OCI-LY7 (cell line): Measurements from ENCODE around the gene BLACAT1. TPM values are rescaled to one million over a fixed set of nuclear protein-coding genes. Genes with fewer than 3 reads are reported as not detected.

Source experiments
- BruUV-seq: library from RNA; stranded (reverse); fragments of 400-500 nt; replicated peaks from 2 replicates; lab custom pipeline; 2021; lab: Mats Ljungman, UMichigan
- CTCF ChIA-PET: fragments of 300-600 bp; sonication (Branson Sonifier 250); formaldehyde crosslinking; loops from one replicate; lab custom pipeline; 2022; ENCODE audit warnings: antibody characterized with exemption; ENCODE audit not compliant: unreplicated experiment; lab: Charles Lee
- POLR2A ChIA-PET: fragments of 300-600 bp; sonication (Branson Sonifier 250); formaldehyde crosslinking; loops from one replicate; lab custom pipeline; 2022; ENCODE audit warnings: antibody characterized with exemption; lab: Charles Lee
- DNase-seq: peaks from one replicate; pipeline ENCODE4 v3.0.0-alpha.2; 2015; ENCODE audit warnings: low spot score
- H2AFZ ChIP-seq: fragments of 200-600 bp; sonication (generic), shearing (Covaris generic); 2 replicates; pipeline ENCODE4 v1.6.1; 2014; ENCODE audit warnings: mild to moderate bottlenecking, antibody characterized with exemption, low read length, moderate library complexity
- H3K27ac ChIP-seq: fragments of 200-600 bp; sonication (generic); 2 replicates; pipeline ENCODE4 v1.5.1; 2014; ENCODE audit warnings: mixed run types, low read depth, mild to moderate bottlenecking, moderate library complexity, low read length, inconsistent platforms; ENCODE audit not compliant: poor library complexity, severe bottlenecking
- H3K36me3 ChIP-seq: fragments of 200-600 bp; sonication (generic); 2 replicates; pipeline ENCODE4 v1.6.1; 2014; ENCODE audit warnings: mild to moderate bottlenecking, antibody characterized with exemption, low read length, moderate library complexity, mixed read lengths; ENCODE audit not compliant: insufficient read depth
- H3K4me1 ChIP-seq: fragments of 200-600 bp; sonication (generic); 2 replicates; pipeline ENCODE4 v1.5.1; 2014; ENCODE audit warnings: mild to moderate bottlenecking, low read length; ENCODE audit not compliant: insufficient read depth, poor library complexity, severe bottlenecking
- H3K4me2 ChIP-seq: fragments of 200-600 bp; sonication (generic); 2 replicates; pipeline ENCODE4 v1.6.1; 2014; ENCODE audit warnings: mild to moderate bottlenecking, low read length
- H3K4me3 ChIP-seq: fragments of 200-600 bp; sonication (generic); 2 replicates; pipeline ENCODE4 v1.5.1; 2014; ENCODE audit warnings: mild to moderate bottlenecking, low read depth, low read length; ENCODE audit not compliant: poor library complexity, severe bottlenecking
- H3K79me2 ChIP-seq: fragments of 200-600 bp; sonication (generic); 2 replicates; pipeline ENCODE4 v1.6.1; 2016; ENCODE audit warnings: low read depth, mild to moderate bottlenecking, low read length, moderate library complexity, mixed read lengths; ENCODE audit not compliant: insufficient read depth
- H3K9me2 ChIP-seq: fragments of 200-600 bp; sonication (generic); 2 replicates; pipeline ENCODE4 v1.6.1; 2016; ENCODE audit warnings: mild to moderate bottlenecking, low read length, mixed read lengths; ENCODE audit not compliant: insufficient read depth
- H3K9me3 ChIP-seq: fragments of 200-600 bp; sonication (generic); 2 replicates; pipeline ENCODE4 v1.6.1; 2014; ENCODE audit warnings: mild to moderate bottlenecking, mixed run types, low read length, mixed read lengths
- H4K20me1 ChIP-seq: fragments of 200-600 bp; sonication (generic); 2 replicates; pipeline ENCODE4 v1.6.1; 2014; ENCODE audit warnings: mild to moderate bottlenecking, antibody characterized with exemption, low read length, moderate library complexity, mixed read lengths; ENCODE audit not compliant: insufficient read depth
- EZH2phosphoT487 ChIP-seq: fragments of 200-600 bp; sonication (generic); IDR thresholded peaks from 2 replicates; pipeline ENCODE4 v1.6.1; 2018; ENCODE audit warnings: low read depth, borderline replicate concordance, mild to moderate bottlenecking, mixed run types, antibody characterized with exemption, low read length, moderate library complexity, mixed read lengths
- intact Hi-C: fragments of 100-400 bp; cut with micrococcal nuclease; formaldehyde crosslinking; loops from one replicate; pipeline ENCODE4 v1.10.0; 2022; ENCODE audit not compliant: unreplicated experiment
- total RNA-seq, 2 experiments: library from RNA; depleted of rRNA in 1 of 2; stranded (reverse); fragments of >200 nt in 1 of 2; shearing (Covaris generic) in 1 of 2; gene quantifications; 2 replicates each; pipeline ENCODE4 v1.2.3, GENCODE V29; 2014 to 2022
- TF ChIP-seq, protein P1 (sequence below): fragments of 200-600 bp; sonication (generic); conservative IDR thresholded peaks from 2 replicates; pipeline ENCODE4 v1.5.1; 2014; ENCODE audit warnings: mild to moderate bottlenecking, antibody characterized with exemption, low read length, moderate library complexity, mixed read lengths

The BLACAT1 gene
- total RNA-seq, 2 experiments from 2014 or later: 0.19 to 0.29 TPM

- no TSS peak for BruUV-seq
- DNase-seq: no peak
- POLR2A ChIA-PET: no interaction called here
- H2AFZ ChIP-seq: no peak overlapping the region
- no peaks in the 10 kb centered on the region for H3K79me2 ChIP-seq
- no peaks in the 10 kb centered on the region for H3K36me3 ChIP-seq
- no peaks in the 10 kb centered on the region for H3K9me3 ChIP-seq
- no peaks in the 10 kb centered on the region for H3K9me2 ChIP-seq
- no peaks in the 10 kb centered on the region for H3K4me1 ChIP-seq
- intact Hi-C loops: no loop called here
- TF ChIP-seq, protein P1, sequence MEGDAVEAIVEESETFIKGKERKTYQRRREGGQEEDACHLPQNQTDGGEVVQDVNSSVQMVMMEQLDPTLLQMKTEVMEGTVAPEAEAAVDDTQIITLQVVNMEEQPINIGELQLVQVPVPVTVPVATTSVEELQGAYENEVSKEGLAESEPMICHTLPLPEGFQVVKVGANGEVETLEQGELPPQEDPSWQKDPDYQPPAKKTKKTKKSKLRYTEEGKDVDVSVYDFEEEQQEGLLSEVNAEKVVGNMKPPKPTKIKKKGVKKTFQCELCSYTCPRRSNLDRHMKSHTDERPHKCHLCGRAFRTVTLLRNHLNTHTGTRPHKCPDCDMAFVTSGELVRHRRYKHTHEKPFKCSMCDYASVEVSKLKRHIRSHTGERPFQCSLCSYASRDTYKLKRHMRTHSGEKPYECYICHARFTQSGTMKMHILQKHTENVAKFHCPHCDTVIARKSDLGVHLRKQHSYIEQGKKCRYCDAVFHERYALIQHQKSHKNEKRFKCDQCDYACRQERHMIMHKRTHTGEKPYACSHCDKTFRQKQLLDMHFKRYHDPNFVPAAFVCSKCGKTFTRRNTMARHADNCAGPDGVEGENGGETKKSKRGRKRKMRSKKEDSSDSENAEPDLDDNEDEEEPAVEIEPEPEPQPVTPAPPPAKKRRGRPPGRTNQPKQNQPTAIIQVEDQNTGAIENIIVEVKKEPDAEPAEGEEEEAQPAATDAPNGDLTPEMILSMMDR: no peak
- no peak overlapping the region for H3K27ac ChIP-seq
- H3K4me2 ChIP-seq: no peak overlapping the region
- no peak overlapping the region for H3K4me3 ChIP-seq
- H4K20me1 ChIP-seq: no peaks in the 10 kb centered on the region
- CTCF ChIA-PET: interaction anchor here (1.1 kb wide), 1 partner anchor 19 kb away, joined by 3 read pairs; no protein-coding TSS in a partner anchor
Measured at GRCh38 chr1:205466595-205467220, 10.9 kb upstream of the BLACAT1 start.

GRCh38 chr1:205465392-205465791 lies 9.5 kb upstream of the BLACAT1 start:
- Histone ChIP-seq H3K79me2 (no peaks in the 10 kb centered on the region), H4K20me1 (no peaks in the 10 kb centered on the region), H2AFZ (no peak overlapping the region), H3K4me2 (no peak overlapping the region), H3K36me3 (no peaks in the 10 kb centered on the region), H3K4me3 (no peak overlapping the region), H3K27ac (no peak overlapping the region), H3K9me3 (no peaks in the 10 kb centered on the region), H3K9me2 (no peaks in the 10 kb centered on the region), H3K4me1 (no peaks in the 10 kb centered on the region)
- POLR2A ChIA-PET: no interaction called here
- intact Hi-C loops: no loop called here
- no TSS peak for BruUV-seq
- CTCF ChIA-PET: no interaction called here
- DNase-seq: no peak
- TF ChIP-seq, protein P1: no peak
- TF ChIP-seq EZH2phosphoT487: no peak

- peak; percentile 27 for DNase-seq
- no peak overlapping the region for H3K4me2 ChIP-seq
- ChIA-PET CTCF (no interaction called here), POLR2A (interaction anchor here (0.8 kb wide), 1 partner anchor 14 kb away, joined by 3 read pairs; no protein-coding TSS in a partner anchor)
- no peaks in the 10 kb centered on the region for H3K4me1 ChIP-seq
- no peaks in the 10 kb centered on the region for H3K9me3 ChIP-seq
- no TSS peak for BruUV-seq
- H3K36me3 ChIP-seq: no peaks in the 10 kb centered on the region
- no peaks in the 10 kb centered on the region for H3K79me2 ChIP-seq
- H3K9me2 ChIP-seq: no peaks in the 10 kb centered on the region
- H3K4me3 ChIP-seq: no peak overlapping the region
- H2AFZ ChIP-seq: no peak overlapping the region
- no peak overlapping the region for H3K27ac ChIP-seq
- intact Hi-C loops: no loop called here
- TF ChIP-seq, protein P1: no peak
- TF ChIP-seq EZH2phosphoT487: no peak
- H4K20me1 ChIP-seq: no peaks in the 10 kb centered on the region
Measured at GRCh38 chr1:205458777-205459566, 3.1 kb upstream of the BLACAT1 start.
